ENCODE results near the gene CCM2.
A peak's percentile ranks its signal among the peaks of the same experiment; 100 is the strongest.
"Not testable (repeated sequence)": the region's sequence is repeated elsewhere in the genome, so short reads cannot be mapped to it uniquely, and the experiment has no call there.

The CCM2 gene

DNA sequence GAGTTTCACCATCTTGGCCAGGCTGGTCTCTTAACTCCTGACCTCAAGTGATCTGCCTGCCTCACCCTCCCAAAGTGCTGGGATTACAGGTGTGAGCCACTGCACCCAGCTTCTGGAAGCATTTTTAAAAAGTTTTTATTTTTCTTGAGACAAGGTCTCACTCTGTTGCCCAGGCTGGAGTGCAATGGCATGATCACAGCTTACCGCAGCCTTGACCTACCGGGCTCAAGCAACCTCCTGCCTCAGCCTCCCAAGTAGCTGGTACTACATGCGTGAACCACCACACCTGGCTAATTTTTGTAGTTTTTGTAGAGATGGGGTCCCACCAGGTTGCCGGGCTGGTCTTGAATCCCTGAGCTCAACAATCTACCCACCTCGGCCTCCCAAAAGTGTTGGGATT lies 34.7 kb downstream of the CCM2 start:
- WGBS (ENCODE audit: extremely low coverage, insufficient coverage, insufficient read length), result no CpG with 5 or more reads among the region's 5 CpGs
- H2BK120ac ChIP-seq (ENCODE audit: insufficient read depth, low read length, poor library complexity); H2BK12ac ChIP-seq (ENCODE audit: low read length); H3K79me2 ChIP-seq (ENCODE audit: control insufficient read depth, insufficient read depth, low read length, poor library complexity); H2AK5ac ChIP-seq (ENCODE audit: low read length); DNase-seq; H3K9me3 ChIP-seq (ENCODE audit: insufficient read depth, low read depth, low read length); H3K4ac ChIP-seq (ENCODE audit: low read depth, low read length); H4K8ac ChIP-seq (ENCODE audit: low read depth, low read length); H3K23ac ChIP-seq (ENCODE audit: low read length); H3K14ac ChIP-seq (ENCODE audit: low read length); H3K4me2 ChIP-seq (ENCODE audit: low read length); H2AFZ ChIP-seq (ENCODE audit: insufficient read depth, low read length, poor library complexity); H3K18ac ChIP-seq (ENCODE audit: low read length); H3K27ac ChIP-seq (ENCODE audit: low read depth, low read length); H2BK5ac ChIP-seq (ENCODE audit: low read depth, low read length, poor library complexity); H3K4me3 ChIP-seq (ENCODE audit: low read depth, low read length); H3K36me3 ChIP-seq (ENCODE audit: control insufficient read depth in 1 of 2, insufficient read depth in 2 of 2, low read length in 2 of 2); H3K27me3 ChIP-seq (ENCODE audit: insufficient read depth, low read length); H3K79me1 ChIP-seq (ENCODE audit: low read length); H3K9ac ChIP-seq (ENCODE audit: low read length); H4K12ac ChIP-seq (ENCODE audit: low read depth, low read length): not testable (repeated sequence)
- Histone ChIP-seq H4K91ac (ENCODE audit: low read depth, low read length) (peak overlapping the region; percentile 15), H3K4me1 (ENCODE audit: control insufficient read depth in 1 of 2, insufficient read depth in 2 of 2, low read length in 2 of 2) (peaks cover 0 to 19% of the 10 kb centered on the region in 2 experiments)

- H3K23ac ChIP-seq (ENCODE audit: low read length), result no peak overlapping the region
- H4K91ac ChIP-seq (ENCODE audit: low read depth, low read length), result no peak overlapping the region
- no peak overlapping the region for H4K12ac ChIP-seq (ENCODE audit: low read depth, low read length)
- H2AFZ ChIP-seq (ENCODE audit: insufficient read depth, low read length, poor library complexity), result no peak overlapping the region
- H3K4ac ChIP-seq (ENCODE audit: low read depth, low read length), result peak overlapping the region; percentile 58
- H3K79me2 ChIP-seq (ENCODE audit: control insufficient read depth, insufficient read depth, low read length, poor library complexity), result no peaks in the 10 kb centered on the region
- H3K9ac ChIP-seq (ENCODE audit: low read length), result no peak overlapping the region
- H3K27me3 ChIP-seq (ENCODE audit: insufficient read depth, low read length), result no peaks in the 10 kb centered on the region
- peaks cover 3% of the 10 kb centered on the region for H3K79me1 ChIP-seq (ENCODE audit: low read length)
- H2BK120ac ChIP-seq (ENCODE audit: insufficient read depth, low read length, poor library complexity), result no peak overlapping the region
- peaks cover 0 to 8% of the 10 kb centered on the region in 2 experiments for H3K36me3 ChIP-seq (ENCODE audit: control insufficient read depth in 1 of 2, insufficient read depth in 2 of 2, low read length in 2 of 2)
- peaks cover 1% of the 10 kb centered on the region for H3K9me3 ChIP-seq (ENCODE audit: insufficient read depth, low read depth, low read length)
- no peak for DNase-seq
- H3K27ac ChIP-seq (ENCODE audit: low read depth, low read length), result no peak overlapping the region
- H2BK5ac ChIP-seq (ENCODE audit: low read depth, low read length, poor library complexity), result no peak overlapping the region
- no peak overlapping the region for H4K8ac ChIP-seq (ENCODE audit: low read depth, low read length)
- no peak overlapping the region for H2AK5ac ChIP-seq (ENCODE audit: low read length)
- H3K4me3 ChIP-seq (ENCODE audit: low read depth, low read length), result no peak overlapping the region
- H2BK12ac ChIP-seq (ENCODE audit: low read length), result no peak overlapping the region
- no peak overlapping the region for H3K18ac ChIP-seq (ENCODE audit: low read length)
- no peak overlapping the region for H3K4me2 ChIP-seq (ENCODE audit: low read length)
- no peak overlapping the region for H3K14ac ChIP-seq (ENCODE audit: low read length)
- H3K4me1 ChIP-seq (ENCODE audit: control insufficient read depth in 1 of 2, insufficient read depth in 2 of 2, low read length in 2 of 2), result peaks cover 0 to 19% of the 10 kb centered on the region in 2 experiments
- WGBS (ENCODE audit: extremely low coverage, insufficient coverage, insufficient read length), result no CpG with 5 or more reads among the region's 5 CpGs
These were observed 35.4 kb downstream of the CCM2 start for GRCh38 chr7:45035371-45035770.

DNA sequence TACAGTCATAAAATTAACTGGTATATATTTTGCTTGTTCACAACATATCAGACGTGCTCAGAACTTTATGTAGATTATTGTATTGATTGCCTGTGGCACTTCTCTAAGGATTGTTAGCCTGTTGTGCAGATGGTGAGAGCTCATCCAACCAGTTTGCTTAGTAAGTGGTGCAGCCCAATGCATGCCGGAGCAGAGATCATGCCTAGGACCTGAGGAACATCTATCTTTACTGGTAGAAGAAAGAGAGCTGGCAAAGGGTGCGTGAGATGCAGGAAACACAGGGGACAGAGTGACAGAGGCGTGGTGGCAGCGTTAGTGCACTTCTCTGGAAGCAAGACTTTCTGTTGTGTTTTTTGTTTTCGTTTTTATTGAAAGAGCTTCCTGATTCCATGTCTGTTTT lies 35.9 kb downstream of the CCM2 start:
- H4K8ac ChIP-seq (ENCODE audit: low read depth, low read length), result no peak overlapping the region
- H2BK5ac ChIP-seq (ENCODE audit: low read depth, low read length, poor library complexity), result no peak overlapping the region
- no peak overlapping the region for H3K27ac ChIP-seq (ENCODE audit: low read depth, low read length)
- H4K12ac ChIP-seq (ENCODE audit: low read depth, low read length), result no peak overlapping the region
- H2AFZ ChIP-seq (ENCODE audit: insufficient read depth, low read length, poor library complexity), result no peak overlapping the region
- H2AK5ac ChIP-seq (ENCODE audit: low read length), result no peak overlapping the region
- H3K79me1 ChIP-seq (ENCODE audit: low read length), result peaks cover 3% of the 10 kb centered on the region
- H3K9me3 ChIP-seq (ENCODE audit: insufficient read depth, low read depth, low read length), result peaks cover 1% of the 10 kb centered on the region
- H3K4ac ChIP-seq (ENCODE audit: low read depth, low read length), result no peak overlapping the region
- peaks cover 0 to 19% of the 10 kb centered on the region in 2 experiments for H3K4me1 ChIP-seq (ENCODE audit: control insufficient read depth in 1 of 2, insufficient read depth in 2 of 2, low read length in 2 of 2)
- no peaks in the 10 kb centered on the region for H3K79me2 ChIP-seq (ENCODE audit: control insufficient read depth, insufficient read depth, low read length, poor library complexity)
- no peak overlapping the region for H3K4me3 ChIP-seq (ENCODE audit: low read depth, low read length)
- WGBS (ENCODE audit: extremely low coverage, insufficient coverage, insufficient read length), result no CpG with 5 or more reads among the region's 6 CpGs
- H3K36me3 ChIP-seq (ENCODE audit: control insufficient read depth in 1 of 2, insufficient read depth in 2 of 2, low read length in 2 of 2), result peaks cover 0 to 8% of the 10 kb centered on the region in 2 experiments
- no peak overlapping the region for H3K4me2 ChIP-seq (ENCODE audit: low read length)
- no peak overlapping the region for H2BK12ac ChIP-seq (ENCODE audit: low read length)
- H3K23ac ChIP-seq (ENCODE audit: low read length), result no peak overlapping the region
- no peak overlapping the region for H3K14ac ChIP-seq (ENCODE audit: low read length)
- H3K27me3 ChIP-seq (ENCODE audit: insufficient read depth, low read length), result no peaks in the 10 kb centered on the region
- no peak for DNase-seq
- H3K18ac ChIP-seq (ENCODE audit: low read length), result no peak overlapping the region
- H2BK120ac ChIP-seq (ENCODE audit: insufficient read depth, low read length, poor library complexity), result no peak overlapping the region
- no peak overlapping the region for H3K9ac ChIP-seq (ENCODE audit: low read length)
- H4K91ac ChIP-seq (ENCODE audit: low read depth, low read length), result no peak overlapping the region

DNA sequence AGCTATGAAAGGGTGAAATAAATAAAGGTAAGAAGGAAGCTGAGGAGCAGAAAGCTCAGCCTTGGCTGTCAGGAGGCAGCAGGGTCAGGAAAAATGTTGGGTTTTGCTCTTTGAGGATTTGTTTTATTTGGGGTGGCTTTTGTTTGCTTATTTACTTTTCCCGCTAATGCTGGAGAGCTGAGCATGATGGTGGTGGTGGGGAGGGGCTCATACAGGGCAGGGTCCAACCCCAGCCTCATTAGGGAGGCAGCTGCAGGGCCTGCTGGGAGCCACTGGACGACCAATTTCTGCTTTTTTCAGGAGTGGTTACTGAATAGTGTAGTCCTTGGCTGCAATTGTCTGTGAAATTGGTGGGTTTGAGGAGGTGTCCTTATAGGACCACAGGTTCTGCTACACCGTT lies 36.3 kb downstream of the CCM2 start:
- no peak for DNase-seq
- no CpG with 5 or more reads among the region's 3 CpGs for WGBS (ENCODE audit: extremely low coverage, insufficient coverage, insufficient read length)
- H3K79me2 ChIP-seq (ENCODE audit: control insufficient read depth, insufficient read depth, low read length, poor library complexity), result no peaks in the 10 kb centered on the region
- H3K79me1 ChIP-seq (ENCODE audit: low read length), result peaks cover 3% of the 10 kb centered on the region
- H4K12ac ChIP-seq (ENCODE audit: low read depth, low read length), result no peak overlapping the region
- H3K4ac ChIP-seq (ENCODE audit: low read depth, low read length), result no peak overlapping the region
- no peak overlapping the region for H4K8ac ChIP-seq (ENCODE audit: low read depth, low read length)
- H2BK5ac ChIP-seq (ENCODE audit: low read depth, low read length, poor library complexity), result no peak overlapping the region
- no peaks in the 10 kb centered on the region for H3K27me3 ChIP-seq (ENCODE audit: insufficient read depth, low read length)
- no peak overlapping the region for H2BK12ac ChIP-seq (ENCODE audit: low read length)
- H3K4me1 ChIP-seq (ENCODE audit: control insufficient read depth in 1 of 2, insufficient read depth in 2 of 2, low read length in 2 of 2), result peaks cover 0 to 19% of the 10 kb centered on the region in 2 experiments
- no peak overlapping the region for H3K18ac ChIP-seq (ENCODE audit: low read length)
- no peak overlapping the region for H2AK5ac ChIP-seq (ENCODE audit: low read length)
- H3K4me3 ChIP-seq (ENCODE audit: low read depth, low read length), result no peak overlapping the region
- peaks cover 0 to 8% of the 10 kb centered on the region in 2 experiments for H3K36me3 ChIP-seq (ENCODE audit: control insufficient read depth in 1 of 2, insufficient read depth in 2 of 2, low read length in 2 of 2)
- H3K4me2 ChIP-seq (ENCODE audit: low read length), result no peak overlapping the region
- H2BK120ac ChIP-seq (ENCODE audit: insufficient read depth, low read length, poor library complexity), result no peak overlapping the region
- no peak overlapping the region for H2AFZ ChIP-seq (ENCODE audit: insufficient read depth, low read length, poor library complexity)
- no peak overlapping the region for H3K9ac ChIP-seq (ENCODE audit: low read length)
- no peak overlapping the region for H3K23ac ChIP-seq (ENCODE audit: low read length)
- H4K91ac ChIP-seq (ENCODE audit: low read depth, low read length), result no peak overlapping the region
- H3K27ac ChIP-seq (ENCODE audit: low read depth, low read length), result no peak overlapping the region
- no peak overlapping the region for H3K14ac ChIP-seq (ENCODE audit: low read length)
- peaks cover 1% of the 10 kb centered on the region for H3K9me3 ChIP-seq (ENCODE audit: insufficient read depth, low read depth, low read length)

Measured in trophoblast cell (in vitro differentiated cells and primary cell).